HG03457 (cell line): Measurements from ENCODE around the gene XPC.

Experiments
- ATAC-seq: cut with Tn5 transposase; IDR thresholded peaks from one replicate; pipeline ENCODE4 v1.9.1; 2021; ENCODE audit warnings: moderate number of reproducible peaks; ENCODE audit not compliant: unreplicated experiment

Gene XPC

DNA sequence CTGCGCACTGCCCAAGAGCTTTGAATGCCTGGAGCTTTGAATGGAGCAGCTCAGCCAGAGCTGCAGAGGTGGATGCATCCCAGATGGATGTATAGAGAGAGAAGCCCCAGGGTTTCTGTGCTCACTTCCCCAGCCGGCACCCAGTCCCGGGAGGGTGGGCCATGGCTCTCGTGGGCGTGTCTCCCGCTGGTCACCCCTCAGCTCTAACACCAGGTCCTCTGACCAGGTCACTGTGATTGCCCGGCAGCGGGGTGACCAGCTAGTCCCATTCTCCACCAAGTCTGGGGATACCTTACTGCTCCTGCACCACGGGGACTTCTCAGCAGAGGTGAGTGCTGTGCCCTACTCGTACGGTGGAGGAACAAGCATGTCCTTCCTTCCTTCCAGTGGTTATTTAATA is 42.8 kb downstream of the XPC start:
- no peak for ATAC-seq

GRCh38 chr3:14134291-14134690 is 44.1 kb downstream of the XPC start:
- no peak for ATAC-seq

GRCh38 chr3:14133876-14134275 is 44.5 kb downstream of the XPC start:
- no peak for ATAC-seq

DNA sequence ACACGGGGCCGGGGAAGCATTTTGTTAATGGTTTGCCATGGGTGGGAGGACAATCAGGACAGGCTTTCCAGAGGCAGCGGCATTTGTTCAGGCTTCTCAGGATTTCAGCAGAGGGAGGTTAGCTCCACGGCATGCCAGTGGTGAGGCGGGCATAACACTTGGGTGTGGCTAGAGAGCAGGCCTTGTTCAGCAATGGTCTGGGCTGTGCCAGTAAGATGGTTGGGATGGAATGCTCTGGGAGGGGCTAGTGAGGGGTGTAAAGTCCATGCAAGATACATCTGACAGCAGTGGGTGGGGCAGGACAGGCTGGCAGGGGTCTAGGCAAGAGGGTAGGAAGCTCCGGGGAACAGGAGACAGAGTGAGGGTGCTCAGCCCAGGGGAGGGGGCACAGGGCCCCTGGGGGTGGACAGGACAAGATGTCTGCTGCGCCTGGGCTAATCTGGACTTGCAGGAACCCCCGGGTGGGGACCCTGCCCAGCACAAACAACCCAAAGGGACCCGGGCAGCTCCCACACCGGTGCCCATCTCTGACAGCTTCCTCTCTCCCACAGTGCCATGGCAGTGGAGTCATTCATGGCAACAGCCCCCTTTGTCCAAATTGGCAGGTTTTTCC is 45.1 kb downstream of the XPC start:
- ATAC-seq: no peak

- no peak for ATAC-seq
These were observed 45.7 kb downstream of the XPC start for GRCh38 chr3:14132689-14133088.

- ATAC-seq: no peak
These were observed 46.3 kb downstream of the XPC start for GRCh38 chr3:14132120-14132519.

DNA sequence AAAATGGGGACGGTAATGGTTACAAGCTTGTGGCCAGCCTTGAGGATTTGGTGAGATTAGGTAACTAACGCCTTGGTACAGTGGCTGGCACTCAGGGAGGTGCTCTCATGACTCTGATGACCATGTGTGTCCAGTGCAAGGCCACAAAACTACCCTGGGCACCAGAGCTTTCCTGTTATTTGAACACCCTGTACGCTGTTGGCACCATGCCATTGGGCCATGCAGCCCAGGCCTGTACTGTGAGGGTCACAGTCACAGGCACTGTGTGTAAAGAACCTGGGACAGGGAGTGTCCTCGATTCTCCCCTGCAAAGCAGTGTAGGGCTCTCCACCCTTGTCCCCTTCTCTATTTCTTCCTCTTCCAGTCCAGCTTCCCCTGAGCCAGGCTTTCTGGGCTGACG is 47.3 kb downstream of the XPC start:
- no peak for ATAC-seq

- ATAC-seq: no peak
These were observed 47.7 kb downstream of the XPC start for GRCh38 chr3:14130707-14131106.

DNA sequence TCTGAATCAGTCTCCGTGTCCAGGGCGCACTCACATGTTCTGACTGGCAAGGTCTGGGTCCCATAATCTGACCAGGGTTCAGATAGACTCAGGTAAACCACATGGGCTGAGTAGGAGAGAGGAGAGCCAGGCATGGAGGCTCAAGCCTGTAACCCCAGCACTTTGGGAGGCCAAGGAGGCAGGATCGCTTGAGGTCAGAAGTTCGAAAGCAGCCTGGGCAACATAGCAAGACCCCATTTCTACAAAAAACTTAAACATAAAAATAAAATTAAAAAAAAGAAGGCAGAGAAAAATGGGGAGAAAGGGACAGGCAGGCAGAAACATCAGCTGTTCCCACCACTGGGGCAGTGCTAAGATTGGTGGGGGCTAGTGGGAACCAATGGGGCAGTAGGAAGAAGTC is 48.2 kb downstream of the XPC start:
- no peak for ATAC-seq

GRCh38 chr3:14129296-14129695 is 49.1 kb downstream of the XPC start:
- no peak for ATAC-seq

- no peak for ATAC-seq
These were observed 49.7 kb downstream of the XPC start for GRCh38 chr3:14128724-14129123.

DNA sequence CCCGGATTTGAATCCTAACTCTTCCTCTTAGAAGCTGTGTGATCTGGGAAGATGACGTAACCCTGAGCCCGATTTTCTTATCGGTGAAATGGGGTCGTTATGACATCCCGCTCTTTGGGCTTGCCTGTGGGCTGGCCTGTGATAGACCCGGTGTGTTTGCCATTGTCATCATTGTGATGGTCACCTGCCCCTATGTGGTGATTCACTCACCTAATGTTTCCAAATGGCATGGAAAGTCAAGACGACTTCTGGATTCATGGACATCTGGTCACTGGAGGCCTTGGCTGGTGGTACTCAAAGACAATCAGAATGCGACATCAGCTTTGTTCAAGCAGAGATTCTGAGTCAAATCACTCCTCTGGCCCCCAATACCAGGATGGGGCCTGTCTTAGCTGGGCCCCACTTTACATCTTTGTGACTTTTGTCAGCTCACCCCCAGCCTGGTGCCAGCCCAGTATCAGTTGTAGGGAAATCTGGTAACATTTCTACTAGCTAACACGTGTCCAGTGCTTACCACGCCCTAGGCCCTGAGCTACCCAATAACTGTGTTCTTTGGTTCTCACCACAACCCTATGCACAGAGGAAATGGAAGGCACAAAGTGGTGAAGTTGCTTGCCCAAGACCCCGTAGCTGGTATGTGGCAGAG is 50.8 kb downstream of the XPC start:
- ATAC-seq: no peak

GRCh38 chr3:14126887-14127505 is 51.4 kb downstream of the XPC start:
- ATAC-seq: no peak

DNA sequence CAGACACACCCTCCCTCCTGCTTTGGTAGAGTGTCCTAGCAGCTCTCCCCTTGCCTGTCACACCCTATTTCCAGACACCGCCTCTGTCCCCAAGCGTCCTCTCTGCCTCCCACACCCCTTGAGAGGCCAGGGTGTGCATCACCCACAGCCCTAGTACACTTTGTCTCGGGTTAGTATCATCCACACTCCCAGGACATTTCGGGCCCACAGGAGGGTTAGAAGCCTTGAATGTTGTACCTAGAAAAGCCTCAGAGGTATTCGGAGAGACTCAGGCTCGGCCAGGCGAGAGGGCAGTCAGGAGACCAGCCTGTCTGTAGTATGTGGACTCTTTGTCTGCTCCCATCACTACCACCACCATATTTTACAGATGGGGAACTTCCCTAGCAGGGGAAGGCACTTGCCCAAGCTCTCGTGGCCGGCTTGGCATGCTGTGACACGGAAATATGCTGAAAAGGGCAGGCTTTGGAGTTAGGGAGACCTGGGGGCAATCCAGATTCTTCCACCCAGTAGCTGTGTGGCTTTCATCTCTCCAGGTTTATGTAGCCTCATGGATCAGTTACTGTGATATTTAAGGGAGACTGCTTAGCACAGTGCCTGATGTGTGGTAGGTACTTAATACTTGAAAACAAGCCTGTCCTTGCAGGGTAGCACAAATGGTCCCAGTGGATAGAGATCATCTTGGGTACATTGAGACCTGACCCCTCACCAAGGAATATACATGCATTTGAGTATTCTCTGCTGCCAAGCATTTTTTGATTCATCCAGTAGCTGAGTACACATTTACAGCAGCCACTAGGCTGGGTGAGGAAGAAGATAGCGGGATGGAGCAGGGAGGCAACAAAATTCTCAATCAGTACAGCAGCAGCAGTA is 52.1 kb downstream of the XPC start:
- ATAC-seq: no peak

DNA sequence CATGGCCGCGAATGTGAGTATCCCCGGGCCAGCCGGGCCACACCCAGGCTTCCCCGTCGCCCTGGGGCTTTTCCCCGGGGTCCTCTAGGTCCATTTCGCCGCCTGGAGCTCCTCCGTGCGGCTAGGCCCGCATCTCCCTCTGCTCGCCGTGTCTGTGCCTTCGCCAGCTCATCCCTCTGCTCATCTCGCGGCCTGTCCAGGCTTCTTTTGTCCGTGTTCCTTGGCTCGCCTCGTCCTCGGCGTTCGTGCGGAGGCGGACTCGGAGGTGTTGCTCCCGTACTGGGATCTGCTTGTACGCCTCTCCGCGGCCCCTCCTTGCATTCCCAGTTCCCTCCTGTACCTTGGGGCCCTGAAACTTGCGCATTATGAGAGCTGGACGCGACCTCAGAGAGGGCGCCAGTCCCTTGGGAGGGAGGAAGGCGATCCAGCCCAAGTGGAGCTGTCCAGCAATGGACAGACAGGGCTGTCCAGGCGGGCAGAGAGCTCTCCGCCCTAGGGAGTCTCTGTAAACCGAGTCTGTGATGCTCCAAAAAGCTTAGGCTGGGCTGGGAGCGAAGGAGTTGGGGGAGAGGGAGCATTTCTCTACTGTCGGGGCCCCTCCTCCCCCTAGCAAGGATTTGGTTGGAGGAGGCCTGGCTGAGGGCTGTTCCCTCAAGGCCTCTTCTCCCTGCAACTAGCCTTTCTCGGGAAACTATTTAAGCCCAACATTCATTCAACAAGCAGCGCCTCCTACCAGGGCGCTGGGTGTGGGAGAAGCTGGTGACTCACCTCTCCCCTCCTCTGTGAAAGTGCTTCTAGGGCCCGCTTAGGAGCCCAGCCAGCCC is 53.0 kb downstream of the XPC start:
- ATAC-seq: peak; percentile 1

DNA sequence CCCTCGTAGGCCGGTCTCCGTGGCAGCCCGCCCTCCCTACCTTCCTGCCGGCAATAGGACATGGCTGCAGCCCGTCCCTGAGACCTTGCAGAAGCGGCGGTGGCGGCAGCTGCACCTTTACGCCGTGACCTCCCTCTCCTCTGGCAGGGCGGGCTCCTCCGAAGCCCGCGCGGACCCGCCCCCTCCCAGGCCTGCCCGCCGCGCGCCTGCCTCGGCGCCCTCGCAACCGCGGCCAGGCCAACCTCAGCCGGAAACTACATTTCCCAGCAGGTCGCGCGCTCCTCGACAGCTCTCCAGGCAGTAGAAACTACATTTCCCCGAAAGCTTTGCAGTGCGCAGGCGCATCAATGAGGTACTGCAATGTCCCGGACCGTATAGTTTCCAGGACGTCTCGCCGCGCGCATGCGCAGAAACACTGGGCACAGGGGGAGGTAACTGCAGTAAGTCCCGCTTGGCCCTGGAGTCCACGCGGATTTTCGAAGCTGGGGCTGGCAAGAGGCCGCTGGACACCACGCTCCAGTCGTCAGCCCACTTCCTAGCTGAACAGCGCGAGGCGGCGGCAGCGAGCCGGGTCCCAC is 53.7 kb downstream of the XPC start, which contains the start of the genes CHCHD4 and TMEM43:
TSS of gene CHCHD4 (minus strand) at position 256 of the 578 bp plus-strand sequence. CDS start at position 62, 194 bp downstream.
TSS of gene TMEM43 (plus strand) at position 438 of the 578 bp plus-strand sequence. CDS start 142 bp downstream, outside the sequence.
- peak; percentile 91 for ATAC-seq

DNA sequence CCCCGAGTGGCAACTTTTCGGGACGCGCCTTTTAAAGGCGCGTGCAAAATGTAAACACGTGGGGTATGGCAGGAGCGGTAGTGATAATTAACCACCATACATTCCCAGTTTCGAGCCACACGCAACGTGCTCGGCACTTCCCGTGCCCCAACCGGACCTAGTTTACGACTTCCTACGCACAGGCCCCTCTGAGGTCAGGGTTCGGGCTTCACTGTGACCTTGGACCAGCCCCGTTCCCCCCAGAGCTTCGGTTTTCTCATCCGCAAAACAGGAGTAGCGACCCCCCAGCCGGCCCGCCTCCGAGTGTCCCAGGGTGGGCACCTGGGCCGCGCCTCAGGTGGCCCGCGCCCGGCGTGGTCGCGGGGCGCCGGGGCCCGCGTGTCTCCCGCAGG is 54.2 kb downstream of the XPC start:
- ATAC-seq: peak; percentile 25

- ATAC-seq: no peak
These were observed 54.8 kb downstream of the XPC start for GRCh38 chr3:14123308-14124222.

DNA sequence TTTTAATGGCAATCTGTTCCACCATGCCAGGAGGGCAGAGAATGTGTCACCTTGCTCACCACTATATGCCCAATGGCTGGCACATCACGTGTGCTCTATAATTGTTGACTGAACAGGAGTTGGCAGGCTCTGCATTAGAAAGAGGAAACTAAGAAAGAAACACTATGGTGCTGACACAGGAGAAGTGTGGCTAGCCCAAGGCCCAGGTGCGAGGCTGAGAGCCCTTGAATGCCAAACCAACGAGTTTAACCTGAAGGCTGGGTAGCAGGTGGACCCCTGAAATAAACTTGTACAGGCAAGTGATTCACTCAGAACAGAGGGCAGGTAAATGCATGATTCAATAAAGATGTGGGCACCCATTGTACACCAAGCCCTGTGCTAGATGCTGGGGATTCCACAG is 56.1 kb downstream of the XPC start:
- no peak for ATAC-seq
